Measurements from ENCODE around the gene L3MBTL4. TPM values are rescaled to one million over a fixed set of nuclear protein-coding genes. Genes with fewer than 3 reads are reported as not detected.

L3MBTL4 gene
- total RNA-seq, 1 experiment from 2014 or later: 1.4 TPM

GRCh38 chr18:6452194-6452593, 37.5 kb upstream of the L3MBTL4 start (continued):
- no peak for TF ChIP-seq NFATC4 (CRISPR knock-in tag; IDR thresholded peaks at IDR 0.05)

GRCh38 chr18:6449213-6449612, 34.5 kb upstream of the L3MBTL4 start:
- Mint-ChIP-seq H3K4me1 (peaks cover 24% of the 10 kb centered on the region), H3K36me3 (no peaks in the 10 kb centered on the region), H3K9me3 (no peaks in the 10 kb centered on the region), H3K4me3 (no peak overlapping the region), H3K27me3 (ENCODE audit: low read depth) (no peaks in the 10 kb centered on the region), H3K27ac (no peak overlapping the region)
- no peak for TF ChIP-seq ZNF423 (CRISPR knock-in tag; IDR thresholded peaks at IDR 0.05)
- TF ChIP-seq ZNF425 (CRISPR knock-in tag; conservative IDR thresholded peaks at IDR 0.05): no peak
- no peak for TF ChIP-seq NR3C1 (CRISPR knock-in tag; conservative IDR thresholded peaks at IDR 0.05; ENCODE audit: low read depth)
- TF ChIP-seq ATF3 (CRISPR knock-in tag; conservative IDR thresholded peaks at IDR 0.05): no peak
- no peak for TF ChIP-seq STAT6 (CRISPR knock-in tag; conservative IDR thresholded peaks at IDR 0.05; ENCODE audit: low read depth)
- no peak for TF ChIP-seq FOXK1 (CRISPR knock-in tag; IDR thresholded peaks at IDR 0.05)
- TF ChIP-seq E2F4 (CRISPR knock-in tag; IDR thresholded peaks at IDR 0.05; ENCODE audit: borderline replicate concordance, low read depth): no peak
- TF ChIP-seq PRDM15 (CRISPR knock-in tag; IDR thresholded peaks at IDR 0.05): no peak
- TF ChIP-seq JAZF1 (CRISPR knock-in tag; IDR thresholded peaks at IDR 0.05): no peak
- no peak for TF ChIP-seq MLX (CRISPR knock-in tag; IDR thresholded peaks at IDR 0.05)
- no peak for TF ChIP-seq NR1H2 (CRISPR knock-in tag; IDR thresholded peaks at IDR 0.05)
- TF ChIP-seq ZNF416 (CRISPR knock-in tag; IDR thresholded peaks at IDR 0.05): no peak
- no peak for TF ChIP-seq ATF2 (CRISPR knock-in tag; IDR thresholded peaks at IDR 0.05; ENCODE audit: borderline replicate concordance, low read depth)
- TF ChIP-seq MAX (CRISPR knock-in tag; IDR thresholded peaks at IDR 0.05): no peak
- TF ChIP-seq ESRRA (CRISPR knock-in tag; IDR thresholded peaks at IDR 0.05; ENCODE audit: borderline replicate concordance): no peak
- TF ChIP-seq MXD4 (CRISPR knock-in tag; IDR thresholded peaks at IDR 0.05; ENCODE audit: borderline replicate concordance): no peak
- TF ChIP-seq ELF4 (CRISPR knock-in tag; IDR thresholded peaks at IDR 0.05; ENCODE audit: low read depth): no peak
- TF ChIP-seq SMAD4 (CRISPR knock-in tag; IDR thresholded peaks at IDR 0.05): no peak
- no peak for TF ChIP-seq ZBTB43 (CRISPR knock-in tag; IDR thresholded peaks at IDR 0.05)
- DNase-seq (ENCODE audit: low spot score) (no peak), ATAC-seq (peak; percentile 59; the same call in 1 of the 2 replicates)
- ChIA-PET CTCF (interaction anchor here (0.7 kb wide), 1 partner anchor 600 kb away, joined by 4 read pairs; no protein-coding TSS in a partner anchor), POLR2A (no interaction called here)

Measured in WTC11 (cell line).